ENCODE measurements around the gene ORC3. TPM values are rescaled to one million over a fixed set of nuclear protein-coding genes. Genes with fewer than 3 reads are reported as not detected.
"Not testable (repeated sequence)": the region's sequence is repeated elsewhere in the genome, so short reads cannot be mapped to it uniquely, and the experiment has no call there.

Gene ORC3
- total RNA-seq, 4 donors from 2014 or later: 17.1 to 30.6 (median 22.3) TPM

- DNase-seq (ENCODE audit: low spot score in 2 of 2): no peak
- H3K4me3 ChIP-seq: no peak overlapping the region
- no peak overlapping the region for H3K27ac ChIP-seq
- H3K27me3 ChIP-seq: no peaks in the 10 kb centered on the region
- no peak for TF ChIP-seq EP300 (IDR thresholded peaks at IDR 0.05)
- no peak for TF ChIP-seq POLR2A (IDR thresholded peaks at IDR 0.05)
- TF ChIP-seq CTCF (IDR thresholded peaks at IDR 0.05): no peak
- WGBS, 2 donors: 78 to 85% methylated on average over 3 of the region's 3 CpGs
- no peaks in the 10 kb centered on the region for H3K36me3 ChIP-seq
- H3K4me1 ChIP-seq: peaks cover 0 to 7% (median 0%) of the 10 kb centered on the region in 4 donors
- H3K9me3 ChIP-seq: no peaks in the 10 kb centered on the region
These were observed 116.4 kb downstream of the ORC3 start for GRCh38 chr6:87706187-87706966.

- not testable (repeated sequence) for H3K27ac ChIP-seq; H3K9me3 ChIP-seq; H3K27me3 ChIP-seq; DNase-seq (ENCODE audit: low spot score in 2 of 2); H3K36me3 ChIP-seq; H3K4me3 ChIP-seq; H3K4me1 ChIP-seq
- WGBS, 2 donors: 70 to 71% methylated on average over 7 of the region's 7 CpGs
These were observed 118.9 kb downstream of the ORC3 start for GRCh38 chr6:87708581-87709427.

- TF ChIP-seq CTCF (IDR thresholded peaks at IDR 0.05) (no peak), EP300 (IDR thresholded peaks at IDR 0.05) (no peak), POLR2A (IDR thresholded peaks at IDR 0.05) (no peak)
- Histone ChIP-seq H3K36me3 (no peaks in the 10 kb centered on the region), H3K27me3 (no peaks in the 10 kb centered on the region), H3K9me3 (no peaks in the 10 kb centered on the region), H3K27ac (no peak overlapping the region), H3K4me1 (no peaks in the 10 kb centered on the region), H3K4me3 (no peak overlapping the region)
- whole genome bisulfite sequencing, 2 donors: 72 to 77% methylated on average over 3 of the region's 3 CpGs
- no peak for DNase-seq (ENCODE audit: low spot score in 2 of 2)
These were observed 120.2 kb downstream of the ORC3 start for GRCh38 chr6:87710090-87710489.

GRCh38 chr6:87712713-87713112 lies 122.8 kb downstream of the ORC3 start:
- H3K4me1 ChIP-seq; H3K36me3 ChIP-seq; H3K27ac ChIP-seq; DNase-seq (ENCODE audit: low spot score in 2 of 2); H3K27me3 ChIP-seq; H3K4me3 ChIP-seq; H3K9me3 ChIP-seq: not testable (repeated sequence)
- 90 to 94% methylated on average over 3 of the region's 3 CpGs for WGBS, 2 donors

- 52 to 69% methylated on average over 2 of the region's 2 CpGs for WGBS, 2 donors
- Histone ChIP-seq H3K27me3 (no peaks in the 10 kb centered on the region), H3K9me3 (no peaks in the 10 kb centered on the region), H3K36me3 (no peaks in the 10 kb centered on the region), H3K27ac (no peak overlapping the region), H3K4me3 (no peak overlapping the region), H3K4me1 (no peaks in the 10 kb centered on the region)
- no peak for DNase-seq (ENCODE audit: low spot score in 2 of 2)
- TF ChIP-seq POLR2A (IDR thresholded peaks at IDR 0.05) (no peak), EP300 (IDR thresholded peaks at IDR 0.05) (no peak), CTCF (IDR thresholded peaks at IDR 0.05) (no peak)
These were observed 124.3 kb downstream of the ORC3 start for GRCh38 chr6:87714093-87714842.

Other genes with a start within 250 kb of the ORC3 start
- 1 to 10 TPM; 2.2 to 4.5 (median 3.3) TPM for gene C6orf163, start 245.3 kb upstream of the ORC3 start, total RNA-seq
- gene CFAP206, start 182.2 kb upstream of the ORC3 start, total RNA-seq: not detected
- 10 to 100 TPM; 23.7 to 35.8 (median 26.3) TPM for gene SLC35A1, start 117.2 kb upstream of the ORC3 start, total RNA-seq
- gene RARS2, start 148 bp upstream of the ORC3 start, total RNA-seq: 10 to 100 TPM; 16.3 to 20.7 (median 18.5) TPM
- 10 to 100 TPM; 18.8 to 29.5 (median 24.2) TPM for gene AKIRIN2, start 112.1 kb downstream of the ORC3 start, total RNA-seq